Duodenal mucosa (tissue), 2 donors: ENCODE data around the gene CFAP410.

Source experiments
- H3K27ac ChIP-seq: one replicate; pipeline ENCODE4 v1.7.0; 2013; ENCODE audit warnings: low read depth, low read length
- H3K27me3 ChIP-seq, 2 donors: one replicate each; pipeline ENCODE4 v1.7.0; 2013; ENCODE audit warnings: low read length in 2 of 2, control low read depth in 1 of 2; ENCODE audit not compliant: insufficient read depth in 2 of 2, control insufficient read depth in 1 of 2
- H3K36me3 ChIP-seq, 2 donors: one replicate each; pipeline ENCODE4 v1.7.0; 2013; ENCODE audit warnings: low read length in 2 of 2, control low read depth in 1 of 2; ENCODE audit not compliant: insufficient read depth in 2 of 2, control insufficient read depth in 1 of 2
- H3K4me1 ChIP-seq, 2 donors: one replicate each; pipeline ENCODE4 v1.7.0; 2013; ENCODE audit warnings: low read length in 2 of 2, control low read depth in 1 of 2; ENCODE audit not compliant: insufficient read depth in 2 of 2, control insufficient read depth in 1 of 2
- H3K4me3 ChIP-seq, 2 donors: one replicate each; pipeline ENCODE4 v1.7.0; 2013; ENCODE audit warnings: low read length in 2 of 2, low read depth in 1 of 2
- H3K9ac ChIP-seq, 2 donors: one replicate each; pipeline ENCODE4 v1.7.0; 2013; ENCODE audit warnings: low read length in 2 of 2, low read depth in 1 of 2
- H3K9me3 ChIP-seq, 2 donors: one replicate each; pipeline ENCODE4 v1.7.0; 2013; ENCODE audit warnings: low read length in 2 of 2, control low read depth in 1 of 2; ENCODE audit not compliant: control insufficient read depth in 1 of 2

The CFAP410 gene

DNA sequence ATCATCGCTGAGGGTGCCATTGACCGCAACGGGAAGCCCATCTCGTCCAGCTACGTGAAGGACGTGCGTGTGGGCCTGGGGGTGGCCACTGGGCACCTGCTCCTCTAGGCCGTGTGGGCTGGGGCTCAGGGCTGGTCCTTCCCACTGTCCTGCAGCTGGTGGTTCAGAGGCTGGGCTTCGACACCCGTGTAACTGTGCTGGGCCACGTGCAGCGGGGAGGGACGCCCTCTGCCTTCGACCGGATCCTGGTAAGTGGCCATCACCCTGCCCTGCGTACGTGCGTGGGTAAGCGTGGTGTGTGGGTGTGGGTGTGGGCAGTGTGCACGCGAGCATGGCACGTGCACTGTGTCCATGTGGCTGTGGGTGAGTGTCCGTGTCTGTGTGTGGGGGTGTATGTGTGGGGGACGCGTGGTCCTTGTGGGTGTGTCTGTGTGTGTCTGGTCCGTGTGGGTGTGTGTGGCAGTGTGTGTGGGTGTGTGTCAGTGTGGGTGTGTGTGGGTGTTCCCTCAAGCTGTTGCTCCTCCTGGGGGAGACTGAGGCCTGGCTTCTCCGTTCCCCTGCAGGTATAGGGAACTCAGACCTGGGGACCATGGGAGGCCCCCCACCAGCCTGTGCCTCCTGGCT, 22.8 kb downstream of the CFAP410 start:
- Histone ChIP-seq H3K4me1 (no peaks in the 10 kb centered on the region), H3K9me3 (no peaks in the 10 kb centered on the region), H3K9ac (no peak overlapping the region), H3K4me3 (no peak overlapping the region), H3K36me3 (peaks cover 31 to 86% of the 10 kb centered on the region in 2 donors), H3K27me3 (no peaks in the 10 kb centered on the region), H3K27ac (no peak overlapping the region)

DNA sequence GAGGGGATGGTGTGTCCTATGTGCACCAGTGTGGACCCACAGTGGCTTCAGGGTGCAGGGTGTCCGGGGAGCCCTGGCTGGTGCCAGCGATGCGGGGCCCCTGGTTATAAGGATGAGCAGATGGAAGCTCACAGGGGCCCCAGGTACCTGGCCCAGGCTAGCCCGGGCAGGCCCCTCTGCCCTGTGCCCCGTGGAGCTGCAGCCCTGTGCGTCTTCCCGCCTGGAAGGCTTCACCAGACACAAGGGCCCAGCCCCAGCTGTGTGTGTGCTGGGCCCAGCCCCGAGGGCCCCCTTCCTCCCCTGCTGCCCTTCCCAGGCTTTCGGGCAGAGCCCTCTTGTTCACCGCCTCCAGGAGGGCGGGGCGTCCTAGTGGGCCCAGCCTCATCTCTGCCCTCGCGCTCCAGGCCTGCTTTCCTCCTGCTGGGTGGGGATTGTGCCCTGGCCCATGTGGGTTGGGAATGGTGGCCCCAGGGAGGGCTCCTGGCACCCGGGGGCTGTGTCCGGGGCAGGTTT, 23.4 kb downstream of the CFAP410 start:
- Histone ChIP-seq H3K4me1 (no peaks in the 10 kb centered on the region), H3K9me3 (no peaks in the 10 kb centered on the region), H3K9ac (no peak overlapping the region), H3K4me3 (no peak overlapping the region), H3K36me3 (peaks cover 38 to 88% of the 10 kb centered on the region in 2 donors), H3K27ac (no peak overlapping the region), H3K27me3 (no peaks in the 10 kb centered on the region)

DNA sequence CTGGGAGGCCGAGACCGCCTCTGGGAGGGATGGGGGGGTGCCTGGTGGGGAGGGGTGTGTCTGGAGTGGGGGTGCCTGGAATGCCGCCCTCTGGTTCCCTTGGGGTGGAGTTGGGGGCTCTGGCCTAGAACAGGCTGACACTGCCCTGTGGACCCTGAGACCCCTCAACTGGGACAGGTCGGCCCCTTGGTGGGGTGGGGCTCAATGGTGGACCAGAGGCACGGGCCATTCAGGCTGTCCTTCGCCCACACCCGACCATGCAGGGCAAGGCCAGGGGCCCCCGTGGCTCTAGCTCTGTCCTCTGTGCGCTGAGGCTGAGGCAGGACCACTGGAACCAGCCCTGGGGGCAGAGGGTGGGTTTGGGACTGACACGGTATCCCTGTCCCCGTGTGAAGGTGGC, 24.6 kb downstream of the CFAP410 start:
- Histone ChIP-seq H3K9ac (no peak overlapping the region), H3K27me3 (no peaks in the 10 kb centered on the region), H3K36me3 (peaks cover 35 to 89% of the 10 kb centered on the region in 2 donors), H3K4me3 (no peak overlapping the region), H3K9me3 (no peaks in the 10 kb centered on the region), H3K27ac (no peak overlapping the region), H3K4me1 (no peaks in the 10 kb centered on the region)

DNA sequence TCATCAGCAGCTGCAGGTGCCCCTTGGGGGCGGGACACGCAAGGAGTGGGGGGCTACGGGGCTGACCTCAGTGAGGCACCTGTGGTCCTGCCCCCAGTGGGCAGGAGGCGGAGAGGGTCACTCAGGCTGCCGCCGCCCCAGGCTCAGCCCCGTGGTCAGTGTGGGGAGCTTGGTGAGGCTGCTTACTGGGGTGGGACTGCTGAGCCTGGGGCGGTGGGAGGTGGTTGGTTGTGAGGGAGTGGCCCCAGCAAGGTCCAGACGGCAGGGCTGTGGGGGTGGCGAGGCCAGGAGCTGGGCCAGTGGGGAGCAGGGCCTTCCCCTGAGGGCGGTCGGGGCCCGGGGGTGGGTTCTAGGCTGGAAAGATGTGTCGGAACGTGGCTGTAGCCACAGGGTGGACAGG, 25.1 kb downstream of the CFAP410 start:
- H3K36me3 ChIP-seq = peaks cover 32 to 86% of the 10 kb centered on the region in 2 donors

DNA sequence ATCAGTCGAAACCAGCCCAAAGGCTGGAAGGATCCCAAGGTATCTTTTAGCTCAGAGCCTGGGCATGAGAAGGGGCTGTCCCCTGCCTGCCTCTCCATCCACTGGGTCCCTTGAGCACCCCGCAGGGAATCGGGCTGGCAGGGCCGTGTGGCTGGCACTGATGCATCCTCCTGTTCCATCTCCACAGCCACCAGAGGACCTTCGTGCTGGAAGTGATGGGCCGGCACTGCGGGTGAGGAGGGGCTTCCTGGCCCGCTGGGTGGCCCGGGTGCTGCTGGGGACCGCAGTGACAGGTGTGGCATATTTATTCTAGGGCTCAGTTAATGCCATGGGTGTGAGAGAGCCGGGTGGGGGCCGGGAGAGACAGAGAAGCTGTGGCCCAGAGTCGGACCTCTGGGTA, 25.7 kb downstream of the CFAP410 start:
- H3K4me3 ChIP-seq = no peak overlapping the region
- H3K36me3 ChIP-seq = peaks cover 30 to 90% of the 10 kb centered on the region in 2 donors
- no peaks in the 10 kb centered on the region for H3K27me3 ChIP-seq
- no peak overlapping the region for H3K9ac ChIP-seq
- no peaks in the 10 kb centered on the region for H3K4me1 ChIP-seq
- no peaks in the 10 kb centered on the region for H3K9me3 ChIP-seq
- no peak overlapping the region for H3K27ac ChIP-seq

More for the DNA sequence above, 25.1 kb downstream of the CFAP410 start:
- no peaks in the 10 kb centered on the region for H3K27me3 ChIP-seq
- H3K9ac ChIP-seq = no peak overlapping the region
- no peak overlapping the region for H3K27ac ChIP-seq
- no peaks in the 10 kb centered on the region for H3K9me3 ChIP-seq
- no peaks in the 10 kb centered on the region for H3K4me1 ChIP-seq
- H3K4me3 ChIP-seq = no peak overlapping the region

DNA sequence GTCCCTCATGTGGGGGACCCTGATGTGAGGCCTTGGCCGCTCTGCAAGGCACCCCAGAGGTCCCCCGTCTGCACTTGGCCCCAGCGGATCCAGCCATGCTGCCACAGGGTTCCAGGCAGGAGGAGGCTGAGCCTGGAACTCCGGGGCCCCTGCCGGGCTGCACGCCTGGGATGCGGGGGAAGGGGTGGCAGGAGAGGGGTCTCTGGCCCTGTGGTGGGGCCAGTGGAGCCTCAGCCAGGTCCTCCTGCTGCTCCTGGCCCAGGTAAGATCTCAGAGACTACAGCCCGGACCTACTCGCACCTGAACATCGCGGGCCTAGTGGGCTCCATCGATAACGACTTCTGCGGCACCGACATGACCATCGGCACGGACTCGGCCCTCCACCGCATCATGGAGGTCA, 26.5 kb downstream of the CFAP410 start:
- Histone ChIP-seq H3K27me3 (no peaks in the 10 kb centered on the region), H3K36me3 (peaks cover 33 to 90% of the 10 kb centered on the region in 2 donors), H3K9me3 (no peaks in the 10 kb centered on the region), H3K9ac (no peak overlapping the region), H3K4me1 (no peaks in the 10 kb centered on the region), H3K4me3 (no peak overlapping the region), H3K27ac (no peak overlapping the region)

DNA sequence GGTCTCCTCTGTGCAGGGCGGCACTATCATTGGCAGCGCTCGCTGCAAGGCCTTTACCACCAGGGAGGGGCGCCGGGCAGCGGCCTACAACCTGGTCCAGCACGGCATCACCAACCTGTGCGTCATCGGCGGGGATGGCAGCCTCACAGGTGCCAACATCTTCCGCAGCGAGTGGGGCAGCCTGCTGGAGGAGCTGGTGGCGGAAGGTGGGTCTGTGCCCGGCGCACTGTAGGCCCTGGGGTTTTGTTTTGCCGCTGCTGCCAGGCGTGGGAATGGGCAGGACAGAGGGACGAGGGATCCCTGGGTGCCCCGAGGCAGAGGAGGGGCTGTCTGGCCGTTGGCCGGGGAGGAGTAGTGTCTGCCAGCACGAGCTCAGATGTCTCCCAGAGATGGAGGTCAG, 27.1 kb downstream of the CFAP410 start:
- H3K36me3 ChIP-seq = peaks cover 35 to 90% of the 10 kb centered on the region in 2 donors

GRCh38 chr21:44310628-44311507, 28.3 kb downstream of the CFAP410 start:
- Histone ChIP-seq H3K9ac (no peak overlapping the region), H3K36me3 (peaks cover 32 to 86% of the 10 kb centered on the region in 2 donors), H3K4me3 (no peak overlapping the region), H3K4me1 (no peaks in the 10 kb centered on the region), H3K9me3 (no peaks in the 10 kb centered on the region), H3K27me3 (no peaks in the 10 kb centered on the region), H3K27ac (no peak overlapping the region)

More for the DNA sequence above, 27.1 kb downstream of the CFAP410 start:
- H3K4me3 ChIP-seq = no peak overlapping the region
- no peaks in the 10 kb centered on the region for H3K4me1 ChIP-seq
- no peak overlapping the region for H3K9ac ChIP-seq
- no peaks in the 10 kb centered on the region for H3K27me3 ChIP-seq
- no peak overlapping the region for H3K27ac ChIP-seq
- H3K9me3 ChIP-seq = no peaks in the 10 kb centered on the region

GRCh38 chr21:44306936-44307704, 32.1 kb downstream of the CFAP410 start:
- Histone ChIP-seq H3K9me3 (no peaks in the 10 kb centered on the region), H3K4me1 (peaks cover 28 to 36% of the 10 kb centered on the region in 2 donors), H3K4me3 (no peak overlapping the region), H3K9ac (no peak overlapping the region), H3K36me3 (peaks cover 22 to 55% of the 10 kb centered on the region in 2 donors), H3K27me3 (no peaks in the 10 kb centered on the region), H3K27ac (no peak overlapping the region)
